ENCODE results near the gene MAN1A1. TPM values are rescaled to one million over a fixed set of nuclear protein-coding genes. Genes with fewer than 3 reads are reported as not detected.

The MAN1A1 gene
- total and polyA plus RNA-seq, 2 of the 8 experiments (the other 6 are each of a cell fraction or from before 2014, with no cell fraction given) = 1.8 to 5.4 TPM

GRCh38 chr6:119328254-119328653 lies 21.3 kb downstream of the MAN1A1 start:
- FAIRE-seq (no peak), DNase-seq (ENCODE audit: low read depth in 1 of 2, low spot score in 2 of 2) (no peak)
- CTCF ChIA-PET (ENCODE audit: partially characterized antibody) = interaction anchor here (1.1 to 1.2 kb wide), 3 partner anchors 10 to 19 kb away, joined by 3 to 4 read pairs (median 3); no protein-coding TSS in a partner anchor
- Histone ChIP-seq H2BK15ac (ENCODE audit: low read length) (no peak overlapping the region), H2BK20ac (ENCODE audit: low read length) (no peak overlapping the region), H3K23ac (ENCODE audit: insufficient read length) (no peak overlapping the region), H3K27ac (ENCODE audit: low read depth, low read length) (no peak overlapping the region), H3K4ac (replicated peaks; ENCODE audit: insufficient read length, low read depth, low read length) (no peak overlapping the region), H2BK120ac (replicated peaks; ENCODE audit: low read depth, low read length) (no peak overlapping the region), H4K91ac (replicated peaks; ENCODE audit: insufficient read length, low read length) (no peak overlapping the region), H3K23me2 (ENCODE audit: low read depth, low read length) (peaks cover 2% of the 10 kb centered on the region; the same call in 1 of the 2 replicates), H3K79me1 (ENCODE audit: low read depth, low read length) (no peaks in the 10 kb centered on the region), H3K4me2 (ENCODE audit: insufficient read depth in 1 of 2, low read depth in 2 of 2, low read length in 2 of 2) (no peak overlapping the region), H4K5ac (ENCODE audit: insufficient read length, low read depth, low read length) (no peak overlapping the region), H3K14ac (ENCODE audit: insufficient read length) (no peak overlapping the region), H3K9me3 (ENCODE audit: insufficient read depth in 2 of 2, low read depth in 1 of 2, low read length in 1 of 2) (no peaks in the 10 kb centered on the region), H4K8ac (ENCODE audit: extremely low read depth, insufficient read depth, low read length) (no peak overlapping the region), H3K4me1 (replicated peaks in 1 of 4; ENCODE audit: control insufficient read depth in 3 of 4, insufficient read depth in 4 of 4, low read length in 3 of 4) (no peaks in the 10 kb centered on the region; a peak in 1 of 7 replicates), H2AFZ (ENCODE audit: low read length) (no peak overlapping the region), H3K36me3 (ENCODE audit: control insufficient read depth in 2 of 4, insufficient read depth in 4 of 4, low read length in 3 of 4) (no peaks in the 10 kb centered on the region), H3K4me3 (ENCODE audit: extremely low read depth in 1 of 4, insufficient read depth in 2 of 4, low read depth in 3 of 4, low read length in 4 of 4) (no peak overlapping the region), H3K56ac (replicated peaks; ENCODE audit: insufficient read length, low read depth, low read length) (no peak overlapping the region), H3K9ac (replicated peaks in 1 of 4; ENCODE audit: extremely low read depth in 1 of 4, low read depth in 3 of 4, low read length in 3 of 4) (no peak overlapping the region), H2BK12ac (ENCODE audit: low read depth, low read length) (no peak overlapping the region), H3K18ac (ENCODE audit: extremely low read depth, low read length) (no peak overlapping the region), H2AK5ac (ENCODE audit: low read depth, low read length) (no peak overlapping the region), H4K20me1 (replicated peaks in 1 of 2; ENCODE audit: control insufficient read depth in 1 of 2, insufficient read depth in 2 of 2, low read length in 2 of 2) (no peaks in the 10 kb centered on the region), H2BK5ac (ENCODE audit: low read depth, low read length) (no peak overlapping the region), H3K27me3 (replicated peaks in 1 of 4; ENCODE audit: control insufficient read depth in 3 of 4, extremely low read depth in 1 of 4, insufficient read depth in 3 of 4, low read length in 3 of 4) (no peaks in the 10 kb centered on the region), H3K79me2 (ENCODE audit: control insufficient read depth in 1 of 2, insufficient read depth in 2 of 2, low read length in 2 of 2) (no peaks in the 10 kb centered on the region)
- POLR2A ChIA-PET (ENCODE audit: partially characterized antibody) = no interaction called here
- WGBS, 2 experiments (ENCODE audit: extremely low coverage in 1 of 2, insufficient coverage in 1 of 2, insufficient read length in 1 of 2, insufficient replicate concordance in 2 of 2, low coverage in 1 of 2, low lambda C conversion rate in 2 of 2, missing lambda C conversion rate in 1 of 2) = 89% methylated on average over 2 of the region's 2 CpGs; no CpG with 5 or more reads in 1 of the 2 experiments
- TF ChIP-seq JUN (IDR thresholded peaks at IDR 0.05; ENCODE audit: low read depth, low read length) = no peak
- no peak for TF ChIP-seq ASH2L (IDR thresholded peaks at IDR 0.05; ENCODE audit: low read length)
- no peak for TF ChIP-seq EP300 (IDR thresholded peaks at IDR 0.05; ENCODE audit: borderline replicate concordance in 1 of 2, low read depth in 2 of 2, low read length in 2 of 2)
- TF ChIP-seq RFX5 (IDR thresholded peaks at IDR 0.05; ENCODE audit: borderline replicate concordance, low read depth, low read length) = no peak
- no peak for TF ChIP-seq BRCA1 (IDR thresholded peaks at IDR 0.05; ENCODE audit: low read depth, low read length)
- TF ChIP-seq TAF1 (IDR thresholded peaks at IDR 0.05; ENCODE audit: low read depth, low read length) = no peak
- TF ChIP-seq SP2 (IDR thresholded peaks at IDR 0.05; ENCODE audit: low read length) = no peak
- no peak for TF ChIP-seq CEBPB (IDR thresholded peaks at IDR 0.05; ENCODE audit: low read depth, low read length)
- no peak for TF ChIP-seq SIRT6 (IDR thresholded peaks at IDR 0.05; ENCODE audit: low read length)
- TF ChIP-seq POLR2AphosphoS5 (IDR thresholded peaks at IDR 0.05; ENCODE audit: low read depth, low read length) = no peak
- no peak for TF ChIP-seq HDAC2 (IDR thresholded peaks at IDR 0.05; ENCODE audit: borderline replicate concordance in 1 of 2, low read depth in 2 of 2, low read length in 2 of 2)
- no peak for TF ChIP-seq KDM4A (IDR thresholded peaks at IDR 0.05; ENCODE audit: low read depth, low read length, severe bottlenecking)
- TF ChIP-seq SIX5 (IDR thresholded peaks at IDR 0.05; ENCODE audit: low read depth, low read length) = no peak
